Measurements from ENCODE around the gene DMXL2.

The DMXL2 gene

DNA sequence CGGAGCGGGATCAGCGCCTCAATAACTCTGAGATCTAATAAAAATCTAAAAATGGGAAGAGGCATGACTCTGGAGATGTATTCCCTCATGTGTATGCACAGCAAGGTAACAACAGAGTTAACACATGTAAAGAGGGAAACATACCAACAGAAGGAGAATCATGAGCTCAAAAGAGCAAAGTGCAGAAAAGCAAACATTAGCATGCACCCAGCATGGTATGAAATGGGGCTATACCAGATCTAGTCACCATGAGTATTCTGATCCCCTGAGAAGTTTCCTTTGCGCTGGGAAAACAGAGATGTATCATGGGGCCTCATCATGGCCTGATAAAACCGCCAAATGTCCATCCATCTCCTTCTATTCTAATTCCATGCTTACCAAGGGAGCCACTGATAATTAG is 152.1 kb downstream of the DMXL2 start:
- no peaks in the 10 kb centered on the region for H3K27me3 ChIP-seq (ENCODE audit: low read length)
- no peaks in the 10 kb centered on the region for H3F3A ChIP-seq (ENCODE audit: insufficient read depth)
- no peaks in the 10 kb centered on the region for H3K9me2 ChIP-seq (replicated peaks; ENCODE audit: insufficient read depth, low read length)
- H2AFZ ChIP-seq (ENCODE audit: low read depth, low read length, severe bottlenecking) = no peak overlapping the region
- no peak overlapping the region for H3K4me2 ChIP-seq (ENCODE audit: low read depth, low read length, poor library complexity, severe bottlenecking)
- no peaks in the 10 kb centered on the region for H3K9me3 ChIP-seq (ENCODE audit: insufficient read depth, low read length)
- TF ChIP-seq, protein P1, sequence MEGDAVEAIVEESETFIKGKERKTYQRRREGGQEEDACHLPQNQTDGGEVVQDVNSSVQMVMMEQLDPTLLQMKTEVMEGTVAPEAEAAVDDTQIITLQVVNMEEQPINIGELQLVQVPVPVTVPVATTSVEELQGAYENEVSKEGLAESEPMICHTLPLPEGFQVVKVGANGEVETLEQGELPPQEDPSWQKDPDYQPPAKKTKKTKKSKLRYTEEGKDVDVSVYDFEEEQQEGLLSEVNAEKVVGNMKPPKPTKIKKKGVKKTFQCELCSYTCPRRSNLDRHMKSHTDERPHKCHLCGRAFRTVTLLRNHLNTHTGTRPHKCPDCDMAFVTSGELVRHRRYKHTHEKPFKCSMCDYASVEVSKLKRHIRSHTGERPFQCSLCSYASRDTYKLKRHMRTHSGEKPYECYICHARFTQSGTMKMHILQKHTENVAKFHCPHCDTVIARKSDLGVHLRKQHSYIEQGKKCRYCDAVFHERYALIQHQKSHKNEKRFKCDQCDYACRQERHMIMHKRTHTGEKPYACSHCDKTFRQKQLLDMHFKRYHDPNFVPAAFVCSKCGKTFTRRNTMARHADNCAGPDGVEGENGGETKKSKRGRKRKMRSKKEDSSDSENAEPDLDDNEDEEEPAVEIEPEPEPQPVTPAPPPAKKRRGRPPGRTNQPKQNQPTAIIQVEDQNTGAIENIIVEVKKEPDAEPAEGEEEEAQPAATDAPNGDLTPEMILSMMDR (IDR thresholded peaks at IDR 0.05; ENCODE audit: insufficient read depth, low read length, poor library complexity, severe bottlenecking) = no peak
- TF ChIP-seq EZH2phosphoT487 (conservative IDR thresholded peaks at IDR 0.05; ENCODE audit: low read length) = no peak
- no peaks in the 10 kb centered on the region for H3K79me2 ChIP-seq (ENCODE audit: insufficient read depth, low read length)
- H3K36me3 ChIP-seq (ENCODE audit: low read length) = no peaks in the 10 kb centered on the region
- H3K9ac ChIP-seq (ENCODE audit: low read length) = no peak overlapping the region
- no peaks in the 10 kb centered on the region; the same call in 1 of the 2 replicates for H4K20me1 ChIP-seq (ENCODE audit: low read depth, low read length)
- H3K27ac ChIP-seq (ENCODE audit: low read depth, low read length) = no peak overlapping the region
- no peak overlapping the region for H3K4me3 ChIP-seq (ENCODE audit: insufficient read depth, low read length, poor library complexity, severe bottlenecking)

DNA sequence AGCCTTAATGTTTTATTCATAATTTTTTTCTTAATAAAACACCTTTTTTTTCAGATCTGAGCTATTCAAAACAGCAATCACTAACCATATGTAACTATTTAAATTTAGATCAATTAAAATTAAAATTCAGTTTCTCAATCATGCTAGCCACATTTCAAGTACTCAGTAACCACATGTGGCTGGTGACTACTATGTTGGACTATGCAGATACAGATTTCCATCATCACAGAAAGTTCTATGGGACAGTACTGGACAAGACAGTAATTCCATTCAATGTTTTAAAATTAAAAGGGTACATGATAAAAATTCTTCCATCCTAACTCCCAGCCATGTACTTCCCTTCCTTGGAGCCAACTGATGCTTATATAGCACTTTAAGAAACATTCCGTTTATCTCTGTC is 161.8 kb downstream of the DMXL2 start:
- TF ChIP-seq, protein P1 (IDR thresholded peaks at IDR 0.05; ENCODE audit: insufficient read depth, low read length, poor library complexity, severe bottlenecking) = no peak
- TF ChIP-seq EZH2phosphoT487 (conservative IDR thresholded peaks at IDR 0.05; ENCODE audit: low read length) = no peak
- no peaks in the 10 kb centered on the region for H4K20me1 ChIP-seq (ENCODE audit: low read depth, low read length)
- no peaks in the 10 kb centered on the region for H3K9me3 ChIP-seq (ENCODE audit: insufficient read depth, low read length)
- H3K27ac ChIP-seq (ENCODE audit: low read depth, low read length) = no peak overlapping the region
- H3K4me3 ChIP-seq (ENCODE audit: insufficient read depth, low read length, poor library complexity, severe bottlenecking) = no peak overlapping the region
- H2AFZ ChIP-seq (ENCODE audit: low read depth, low read length, severe bottlenecking) = no peak overlapping the region
- no peaks in the 10 kb centered on the region for H3K9me2 ChIP-seq (replicated peaks; ENCODE audit: insufficient read depth, low read length)
- no peaks in the 10 kb centered on the region for H3F3A ChIP-seq (ENCODE audit: insufficient read depth)
- no peaks in the 10 kb centered on the region for H3K79me2 ChIP-seq (ENCODE audit: insufficient read depth, low read length)
- H3K9ac ChIP-seq (ENCODE audit: low read length) = no peak overlapping the region
- no peak overlapping the region for H3K4me2 ChIP-seq (ENCODE audit: low read depth, low read length, poor library complexity, severe bottlenecking)
- H3K27me3 ChIP-seq (ENCODE audit: low read length) = no peaks in the 10 kb centered on the region
- H3K36me3 ChIP-seq (ENCODE audit: low read length) = no peaks in the 10 kb centered on the region

DNA sequence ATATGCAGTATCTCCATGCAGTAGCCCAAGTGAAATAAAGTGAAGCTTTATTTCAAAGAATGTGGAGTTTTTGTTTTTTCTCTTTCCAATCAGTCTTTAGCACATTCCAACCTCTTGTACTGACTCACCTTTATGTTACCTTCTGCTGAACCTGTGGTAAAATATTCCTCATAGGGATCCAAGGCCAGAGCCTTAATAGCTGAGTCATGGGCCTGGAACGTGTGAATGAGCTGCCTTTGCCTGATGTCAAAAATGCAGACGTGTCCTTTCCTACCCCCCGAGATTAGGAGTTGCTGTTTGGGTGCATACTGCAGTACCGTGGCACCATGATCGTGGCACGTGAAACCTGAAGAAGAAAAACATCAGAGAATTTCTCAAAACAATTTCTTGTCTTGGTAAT is 172.6 kb downstream of the DMXL2 start:
- H3F3A ChIP-seq (ENCODE audit: insufficient read depth) = no peaks in the 10 kb centered on the region
- H3K79me2 ChIP-seq (ENCODE audit: insufficient read depth, low read length) = no peaks in the 10 kb centered on the region
- no peak overlapping the region for H3K4me2 ChIP-seq (ENCODE audit: low read depth, low read length, poor library complexity, severe bottlenecking)
- no peak overlapping the region for H3K27ac ChIP-seq (ENCODE audit: low read depth, low read length)
- no peaks in the 10 kb centered on the region for H4K20me1 ChIP-seq (ENCODE audit: low read depth, low read length)
- H3K27me3 ChIP-seq (ENCODE audit: low read length) = no peaks in the 10 kb centered on the region
- H2AFZ ChIP-seq (ENCODE audit: low read depth, low read length, severe bottlenecking) = no peak overlapping the region
- no peaks in the 10 kb centered on the region for H3K36me3 ChIP-seq (ENCODE audit: low read length)
- H3K9me3 ChIP-seq (ENCODE audit: insufficient read depth, low read length) = no peaks in the 10 kb centered on the region
- TF ChIP-seq, protein P1 (IDR thresholded peaks at IDR 0.05; ENCODE audit: insufficient read depth, low read length, poor library complexity, severe bottlenecking) = no peak
- no peak for TF ChIP-seq EZH2phosphoT487 (conservative IDR thresholded peaks at IDR 0.05; ENCODE audit: low read length)
- no peaks in the 10 kb centered on the region for H3K9me2 ChIP-seq (replicated peaks; ENCODE audit: insufficient read depth, low read length)
- H3K4me3 ChIP-seq (ENCODE audit: insufficient read depth, low read length, poor library complexity, severe bottlenecking) = no peak overlapping the region
- no peak overlapping the region for H3K9ac ChIP-seq (ENCODE audit: low read length)

All from SU-DHL-6 (cell line).